ENCODE results near the gene CFAP70.
"Not testable (repeated sequence)": the region's sequence is repeated elsewhere in the genome, so short reads cannot be mapped to it uniquely, and the experiment has no call there.

Gene CFAP70

GRCh38 chr10:73339436-73339835 lies 19.2 kb downstream of the CFAP70 start:
- no peak for DNase-seq (ENCODE audit: low read depth in 3 of 3)

- DNase-seq (ENCODE audit: low read depth in 3 of 3), result no peak
These were observed 19.8 kb downstream of the CFAP70 start for GRCh38 chr10:73338801-73339368.

GRCh38 chr10:73333202-73333601 lies 25.5 kb downstream of the CFAP70 start:
- DNase-seq (ENCODE audit: low read depth in 3 of 3), result no peak

DNA sequence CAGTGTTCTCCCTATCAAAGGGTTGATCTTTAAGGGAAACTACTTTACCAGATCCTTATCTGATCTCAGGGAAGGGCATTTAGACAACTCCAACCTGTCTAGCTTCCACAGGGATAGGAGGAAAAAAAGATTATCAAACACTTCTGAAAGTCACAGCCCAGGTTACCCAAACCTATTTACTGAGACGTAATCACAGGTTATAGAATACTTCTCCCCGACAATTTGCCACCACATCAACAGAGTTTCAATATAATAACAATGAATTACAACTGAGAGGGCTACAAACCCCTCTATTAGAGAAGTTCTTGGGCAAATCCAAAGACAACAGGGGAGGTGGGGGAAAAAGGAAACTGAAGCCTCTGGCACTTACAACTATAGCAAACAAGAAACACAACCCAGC lies 26.3 kb downstream of the CFAP70 start:
- no peak for DNase-seq (ENCODE audit: low read depth in 3 of 3)

- DNase-seq (ENCODE audit: low read depth in 3 of 3), result not testable (repeated sequence)
These were observed 30.1 kb downstream of the CFAP70 start for GRCh38 chr10:73328523-73328922.

GRCh38 chr10:73325290-73325689 lies 33.4 kb downstream of the CFAP70 start:
- not testable (repeated sequence) for DNase-seq (ENCODE audit: low read depth in 3 of 3)

GRCh38 chr10:73323582-73323981 lies 35.1 kb downstream of the CFAP70 start:
- not testable (repeated sequence) for DNase-seq (ENCODE audit: low read depth in 3 of 3)

DNA sequence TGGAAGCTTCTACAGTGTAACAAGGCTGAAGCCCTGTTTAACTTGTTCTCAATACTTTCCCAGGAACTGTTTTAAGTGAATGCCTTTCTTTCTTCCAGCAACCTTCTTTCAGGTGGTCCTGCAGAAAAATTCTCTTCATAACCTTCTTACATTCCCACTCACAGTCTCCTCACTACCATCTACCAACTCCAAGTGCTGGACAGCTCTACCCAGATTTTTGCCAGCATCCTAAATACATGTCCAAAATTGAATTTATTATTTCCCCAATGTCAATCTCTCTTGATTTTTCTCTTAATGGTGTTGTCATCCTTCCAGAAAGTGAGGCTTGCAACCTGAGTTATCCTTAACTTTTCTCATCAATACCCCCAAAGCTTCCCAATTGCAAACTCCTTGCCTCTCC lies 48.2 kb downstream of the CFAP70 start:
- DNase-seq (ENCODE audit: low read depth in 3 of 3), result no peak

- no peak for DNase-seq (ENCODE audit: low read depth in 3 of 3)
These were observed 51.4 kb downstream of the CFAP70 start for GRCh38 chr10:73307203-73307800.

- no peak for DNase-seq (ENCODE audit: low read depth in 3 of 3)
These were observed 52.4 kb downstream of the CFAP70 start for GRCh38 chr10:73306171-73306708.

DNA sequence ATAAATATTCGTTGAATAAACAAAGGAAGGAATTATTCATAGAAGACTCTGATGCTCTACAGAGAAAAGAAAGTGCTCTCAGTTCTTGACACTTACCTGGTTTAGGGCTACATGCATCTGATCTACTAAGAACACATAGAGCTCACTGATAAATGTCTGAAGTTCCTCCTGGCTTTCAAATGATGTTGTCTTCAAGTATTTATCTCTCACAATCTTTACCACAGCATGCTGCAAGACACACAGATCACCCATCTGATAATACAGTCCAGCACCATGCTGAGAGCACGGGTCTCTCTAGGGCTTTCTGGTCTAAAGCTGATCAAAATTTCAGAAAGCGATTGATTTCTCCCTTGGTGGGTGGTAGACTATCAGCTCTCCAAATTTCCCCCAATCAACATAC lies 61.7 kb downstream of the CFAP70 start:
- no peak for DNase-seq (ENCODE audit: low read depth in 3 of 3)

DNA sequence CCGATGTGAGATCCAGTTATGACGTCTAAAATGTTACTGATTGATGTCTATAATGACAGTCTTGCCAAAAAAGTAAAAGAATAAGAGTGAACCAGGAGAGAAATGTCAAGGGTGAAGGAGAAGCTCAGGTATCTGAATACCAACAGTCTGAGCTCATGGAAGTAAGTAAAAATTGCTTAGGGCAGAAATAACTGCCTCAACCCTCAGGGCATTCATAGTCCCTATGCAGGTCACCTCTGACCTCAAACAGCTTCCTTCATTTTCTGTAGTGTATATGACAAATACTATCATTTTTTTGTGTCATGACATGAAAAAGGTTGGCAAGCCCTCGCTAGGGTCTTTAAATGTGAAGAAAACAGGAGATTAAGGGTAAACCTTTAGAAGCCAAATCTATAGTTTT lies 65.2 kb downstream of the CFAP70 start:
- DNase-seq (ENCODE audit: low read depth in 3 of 3), result no peak

DNA sequence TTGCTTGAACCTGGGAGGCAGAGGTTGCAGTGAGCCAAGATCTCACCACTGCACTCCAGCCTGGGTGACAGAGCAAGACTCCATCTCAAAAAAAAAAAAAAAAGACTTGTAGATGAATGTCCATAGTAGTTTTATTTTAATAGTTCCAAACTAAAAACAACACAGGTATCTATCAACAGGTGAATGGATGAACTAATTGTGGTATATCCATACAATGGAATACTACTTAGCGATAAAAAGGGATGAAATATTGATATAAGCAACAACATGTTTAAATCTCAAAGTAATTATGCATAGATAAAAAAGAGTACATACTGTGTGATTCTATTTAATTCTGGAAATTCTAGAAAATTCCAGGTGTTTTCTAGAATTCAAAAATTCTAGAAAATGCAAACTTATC lies 68.7 kb downstream of the CFAP70 start:
- DNase-seq (ENCODE audit: low read depth in 3 of 3), result no peak

GRCh38 chr10:73287441-73287840 lies 71.2 kb downstream of the CFAP70 start:
- no peak for DNase-seq (ENCODE audit: low read depth in 3 of 3)

GRCh38 chr10:73281097-73281496 lies 77.6 kb downstream of the CFAP70 start:
- no peak for DNase-seq (ENCODE audit: low read depth in 3 of 3)

GRCh38 chr10:73264423-73264822 lies 94.2 kb downstream of the CFAP70 start:
- no peak for DNase-seq (ENCODE audit: low read depth in 3 of 3)

- DNase-seq (ENCODE audit: low read depth in 3 of 3), result no peak
These were observed 94.8 kb downstream of the CFAP70 start for GRCh38 chr10:73263693-73264347.

- no peak for DNase-seq (ENCODE audit: low read depth in 3 of 3)
These were observed 95.6 kb downstream of the CFAP70 start for GRCh38 chr10:73262880-73263555.

DNA sequence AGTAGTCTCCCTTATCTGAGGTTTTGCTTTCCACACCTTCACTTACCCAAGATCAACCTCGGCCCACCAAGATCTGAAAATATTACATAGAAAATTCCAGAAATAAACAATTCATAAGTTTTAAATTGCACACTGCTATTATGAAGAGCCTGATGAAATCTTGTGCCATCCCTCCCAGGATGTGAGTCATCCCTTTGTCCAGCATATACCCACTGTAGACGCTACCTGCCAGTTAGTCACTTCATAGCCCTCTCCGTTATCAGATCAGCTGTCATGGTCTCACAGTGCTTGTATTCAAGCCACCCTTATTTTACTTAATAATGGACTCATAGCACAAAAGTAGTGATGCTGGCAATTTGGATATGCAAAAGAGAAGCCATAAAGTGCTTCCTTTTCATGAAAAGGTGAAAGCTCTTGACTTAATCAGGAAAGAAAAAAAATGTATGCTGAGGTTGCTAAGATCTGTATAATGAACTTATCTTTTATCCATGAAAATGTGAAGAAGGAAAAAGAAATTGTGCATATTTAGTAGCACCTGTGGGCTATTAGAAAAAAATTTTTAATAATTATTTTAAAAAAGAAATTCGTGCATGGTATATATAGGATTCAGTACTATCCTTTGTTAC lies 96.4 kb downstream of the CFAP70 start:
- DNase-seq (ENCODE audit: low read depth in 3 of 3), result no peak

DNA sequence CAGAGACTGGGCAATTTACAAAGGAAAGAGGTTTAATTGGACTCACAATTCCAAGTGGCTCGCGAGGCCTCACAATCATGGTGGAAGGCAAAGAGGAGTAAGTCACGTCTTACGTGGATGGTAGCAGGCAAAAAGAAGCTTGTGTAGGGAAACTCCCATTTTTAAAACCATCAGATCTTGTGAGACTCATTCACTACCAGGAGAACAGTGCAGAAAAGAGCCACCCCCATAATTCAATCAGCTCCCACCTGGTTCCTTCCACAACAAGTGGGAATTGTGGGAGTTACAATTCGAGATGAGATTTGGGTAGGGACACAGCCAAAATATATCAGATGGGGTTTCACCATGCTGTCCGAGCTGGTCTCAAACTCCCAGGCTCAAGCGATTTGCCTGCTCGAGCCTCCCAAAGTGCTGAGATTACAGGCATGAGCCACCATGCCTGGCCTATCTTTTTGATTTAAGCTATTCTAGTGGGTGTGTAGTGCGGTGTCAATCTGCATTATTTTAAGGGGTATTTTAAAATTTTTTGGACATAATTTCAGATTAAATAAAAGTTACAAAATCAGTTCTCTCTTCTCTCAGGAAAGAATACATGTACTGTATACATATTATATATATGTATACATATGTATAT lies 97.2 kb downstream of the CFAP70 start:
- no peak for DNase-seq (ENCODE audit: low read depth in 3 of 3)

DNA sequence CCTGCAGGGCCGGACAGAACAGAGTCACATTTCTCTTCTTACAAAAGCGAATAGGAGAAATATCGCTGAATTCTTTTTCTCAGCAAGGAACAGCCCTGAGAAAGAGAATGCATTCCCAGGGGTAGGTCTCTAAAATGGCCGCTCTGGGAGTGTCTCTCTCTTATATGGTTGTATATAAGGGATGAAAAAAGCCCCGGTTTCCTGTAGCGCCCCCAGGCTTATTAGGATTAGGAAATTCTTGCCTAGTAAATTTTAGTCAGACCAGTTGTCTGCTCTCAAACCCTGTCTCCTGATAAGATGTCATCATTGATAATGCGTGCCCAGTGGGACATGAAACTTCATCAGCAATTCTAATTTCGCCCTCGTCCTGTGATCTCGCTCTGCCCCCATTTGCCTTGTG lies 100.1 kb downstream of the CFAP70 start:
- not testable (repeated sequence) for DNase-seq (ENCODE audit: low read depth in 3 of 3)

DNA sequence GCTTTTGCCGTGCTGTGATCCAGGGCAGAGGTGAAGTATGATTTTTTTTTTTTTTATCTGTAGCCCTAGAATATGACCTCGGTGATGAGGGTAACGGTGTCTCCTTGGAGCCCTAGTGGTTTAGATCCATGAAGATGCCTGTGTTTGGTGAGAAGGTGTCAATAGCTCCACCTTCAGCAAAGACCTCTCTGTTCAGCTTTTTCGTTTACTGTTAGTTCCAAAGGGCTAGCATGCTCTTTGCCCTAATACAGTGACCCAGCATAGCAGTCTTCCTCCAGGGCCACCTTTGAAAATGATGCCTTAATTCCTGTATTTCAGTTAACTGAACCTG lies 105.5 kb downstream of the CFAP70 start:
- DNase-seq (ENCODE audit: low read depth in 3 of 3), result no peak
